ENCODE data around the gene FAM168A.

Gene FAM168A

DNA sequence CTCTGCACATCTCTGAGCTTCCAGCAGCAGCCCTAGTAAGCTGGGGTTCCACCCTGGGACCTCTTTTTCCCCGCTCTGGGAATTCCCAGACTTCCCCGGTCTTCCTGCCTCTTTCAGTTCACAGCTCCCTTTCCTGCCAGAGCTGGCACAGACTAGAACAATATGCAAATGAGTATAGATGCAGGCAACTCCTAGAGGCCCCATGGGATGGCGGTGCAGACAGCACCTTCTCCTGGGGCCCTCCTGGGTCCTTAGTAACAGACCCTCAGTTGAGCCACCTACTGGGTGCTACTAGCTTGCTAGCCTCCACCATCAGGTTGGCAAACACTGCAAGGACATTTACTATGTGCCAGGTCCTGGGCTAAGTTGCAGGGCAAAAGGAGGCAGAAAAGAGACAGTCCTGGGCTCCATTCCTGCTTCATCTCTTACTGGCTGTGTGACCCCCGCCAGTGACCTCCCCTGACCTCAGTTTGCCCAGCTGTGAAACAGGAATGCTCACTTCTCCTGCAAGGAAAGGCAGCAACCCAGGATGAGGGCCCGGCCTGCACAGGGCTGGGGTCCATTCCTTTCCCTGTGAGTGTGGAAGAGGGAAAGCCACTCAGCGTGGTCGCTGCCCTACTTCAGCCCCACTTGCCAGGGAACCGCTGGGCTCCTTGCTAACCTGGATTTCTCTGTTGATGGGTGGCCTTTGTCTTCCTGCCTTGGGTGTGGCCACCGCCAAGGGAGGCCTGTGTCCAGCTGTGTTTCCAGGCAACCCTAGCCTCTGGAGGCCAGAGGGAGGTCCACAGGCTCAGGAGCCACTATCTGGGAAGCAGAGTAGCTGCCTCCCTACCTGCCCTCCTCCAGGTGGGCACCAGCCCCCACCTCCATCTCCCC lies 214.4 kb downstream of the FAM168A start:
- TF ChIP-seq, protein P1, sequence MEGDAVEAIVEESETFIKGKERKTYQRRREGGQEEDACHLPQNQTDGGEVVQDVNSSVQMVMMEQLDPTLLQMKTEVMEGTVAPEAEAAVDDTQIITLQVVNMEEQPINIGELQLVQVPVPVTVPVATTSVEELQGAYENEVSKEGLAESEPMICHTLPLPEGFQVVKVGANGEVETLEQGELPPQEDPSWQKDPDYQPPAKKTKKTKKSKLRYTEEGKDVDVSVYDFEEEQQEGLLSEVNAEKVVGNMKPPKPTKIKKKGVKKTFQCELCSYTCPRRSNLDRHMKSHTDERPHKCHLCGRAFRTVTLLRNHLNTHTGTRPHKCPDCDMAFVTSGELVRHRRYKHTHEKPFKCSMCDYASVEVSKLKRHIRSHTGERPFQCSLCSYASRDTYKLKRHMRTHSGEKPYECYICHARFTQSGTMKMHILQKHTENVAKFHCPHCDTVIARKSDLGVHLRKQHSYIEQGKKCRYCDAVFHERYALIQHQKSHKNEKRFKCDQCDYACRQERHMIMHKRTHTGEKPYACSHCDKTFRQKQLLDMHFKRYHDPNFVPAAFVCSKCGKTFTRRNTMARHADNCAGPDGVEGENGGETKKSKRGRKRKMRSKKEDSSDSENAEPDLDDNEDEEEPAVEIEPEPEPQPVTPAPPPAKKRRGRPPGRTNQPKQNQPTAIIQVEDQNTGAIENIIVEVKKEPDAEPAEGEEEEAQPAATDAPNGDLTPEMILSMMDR (conservative IDR thresholded peaks at IDR 0.05; ENCODE audit: low read depth, low read length): peak; percentile 34
- H3K4me3 ChIP-seq (ENCODE audit: low read length): no peak overlapping the region
- DNase-seq (ENCODE audit: low read depth): no peak

DNA sequence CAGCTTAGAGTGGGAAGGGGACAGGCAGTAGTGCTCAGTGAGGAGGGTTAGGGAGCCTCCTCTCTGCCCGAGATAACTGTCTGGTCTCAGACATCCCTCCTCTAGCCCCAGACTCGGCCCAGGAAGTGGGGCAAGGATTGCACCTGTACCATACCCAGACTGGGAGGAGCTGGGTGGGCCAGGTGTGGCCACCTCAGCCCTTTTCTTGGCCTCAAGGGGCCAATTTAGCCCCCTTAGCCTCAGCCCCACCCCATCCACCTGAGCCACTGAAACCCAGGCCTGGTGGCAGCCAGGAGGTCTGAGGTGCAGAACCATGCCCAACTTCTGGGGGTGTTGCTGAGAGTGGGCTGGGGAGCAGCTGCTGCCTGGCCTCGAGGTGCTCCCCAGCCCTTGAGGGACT lies 215.2 kb downstream of the FAM168A start:
- no peak overlapping the region for H3K4me3 ChIP-seq (ENCODE audit: low read length)
- DNase-seq (ENCODE audit: low read depth): no peak
- TF ChIP-seq, protein P1 (conservative IDR thresholded peaks at IDR 0.05; ENCODE audit: low read depth, low read length): no peak

DNA sequence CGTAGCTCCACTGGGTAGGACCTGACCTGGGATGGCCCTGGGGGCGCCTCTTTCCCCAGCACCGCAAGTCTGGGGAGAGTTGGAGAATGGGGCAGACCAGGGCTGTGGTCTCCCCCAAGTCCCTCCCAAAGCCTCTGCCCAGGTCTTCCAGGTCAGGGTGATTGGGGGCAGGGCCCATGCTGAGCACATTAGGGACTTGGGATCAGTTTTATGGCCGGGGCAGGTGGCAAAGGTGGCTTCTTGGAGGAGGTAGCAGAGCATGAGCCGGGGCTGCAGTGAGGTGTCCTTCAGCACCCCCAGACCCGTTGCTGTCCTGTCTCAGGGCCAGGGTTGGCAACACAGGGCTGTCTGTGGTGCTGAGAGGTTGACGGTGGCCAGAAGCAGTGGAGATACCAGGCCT lies 215.7 kb downstream of the FAM168A start:
- TF ChIP-seq, protein P1 (conservative IDR thresholded peaks at IDR 0.05; ENCODE audit: low read depth, low read length): no peak
- DNase-seq (ENCODE audit: low read depth): no peak
- no peak overlapping the region for H3K4me3 ChIP-seq (ENCODE audit: low read length)

DNA sequence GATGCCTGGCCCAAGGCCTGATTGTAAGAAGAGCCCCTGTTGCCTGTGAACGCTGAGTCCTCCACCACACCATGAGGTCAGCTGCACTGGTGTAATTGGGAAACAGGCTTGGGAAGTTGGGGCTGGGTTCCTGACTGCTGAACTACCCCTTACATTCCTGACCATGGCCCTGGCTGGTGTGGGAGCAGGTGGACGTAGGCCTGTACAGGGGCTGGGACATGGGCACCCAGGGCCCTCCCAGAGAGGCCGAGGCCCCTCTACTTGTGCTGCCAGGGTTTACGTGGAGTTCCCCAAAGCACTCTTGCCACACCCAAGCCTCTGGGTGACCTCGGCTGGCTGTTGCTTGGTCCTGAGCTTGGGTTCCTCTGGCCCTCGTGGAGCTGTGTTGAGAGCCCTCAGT lies 216.3 kb downstream of the FAM168A start:
- TF ChIP-seq, protein P1 (conservative IDR thresholded peaks at IDR 0.05; ENCODE audit: low read depth, low read length): no peak
- H3K4me3 ChIP-seq (ENCODE audit: low read length): no peak overlapping the region
- DNase-seq (ENCODE audit: low read depth): no peak

DNA sequence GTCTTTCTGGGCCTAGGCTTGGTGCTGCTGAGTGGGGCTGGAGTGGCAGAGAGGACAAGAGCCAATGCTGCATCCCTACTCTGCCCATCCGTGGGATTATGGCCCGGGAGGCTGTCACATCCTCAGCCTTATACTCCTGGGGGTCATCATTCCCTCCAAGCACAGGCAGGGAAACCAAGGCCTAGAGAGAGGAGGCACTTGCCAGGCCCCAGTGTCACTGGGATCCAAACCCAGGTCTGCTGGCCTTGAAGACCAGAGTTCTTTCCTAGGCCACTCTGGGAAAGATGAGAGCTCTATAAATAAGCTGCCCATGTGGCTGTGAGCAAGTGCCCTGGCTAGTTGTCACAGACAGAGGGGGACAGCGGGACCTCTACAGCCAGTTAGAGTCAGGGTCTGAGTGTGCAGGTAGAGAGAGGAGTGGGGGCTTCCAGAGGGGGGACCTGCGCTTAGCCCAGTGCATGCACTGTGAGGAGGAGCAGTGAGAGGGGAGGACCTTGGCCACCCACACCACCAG lies 217.0 kb downstream of the FAM168A start:
- TF ChIP-seq, protein P1 (conservative IDR thresholded peaks at IDR 0.05; ENCODE audit: low read depth, low read length): peak; percentile 3
- no peak overlapping the region for H3K4me3 ChIP-seq (ENCODE audit: low read length)
- no peak for DNase-seq (ENCODE audit: low read depth)

DNA sequence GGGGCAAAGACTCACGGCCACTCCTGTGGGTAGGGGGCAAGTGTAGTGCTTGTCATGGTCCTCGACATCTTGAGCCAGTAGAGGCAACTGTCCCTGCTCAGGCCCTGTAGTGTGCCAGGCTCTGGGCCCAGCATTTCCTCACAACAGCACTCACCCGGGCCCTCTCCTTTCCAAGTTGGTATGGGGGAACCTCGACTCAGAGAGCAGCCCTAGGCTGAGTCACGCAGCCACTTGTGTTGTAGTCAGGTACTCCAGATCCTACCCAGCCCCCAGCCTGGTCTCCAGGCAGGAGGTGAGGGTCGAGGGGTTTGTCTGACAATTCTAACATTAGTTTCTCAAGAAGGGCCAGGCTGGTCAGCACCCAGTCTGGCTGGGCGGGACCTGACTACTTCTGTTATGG lies 217.6 kb downstream of the FAM168A start:
- no peak for DNase-seq (ENCODE audit: low read depth)
- no peak overlapping the region for H3K4me3 ChIP-seq (ENCODE audit: low read length)
- TF ChIP-seq, protein P1 (conservative IDR thresholded peaks at IDR 0.05; ENCODE audit: low read depth, low read length): no peak
